ENCODE data around the gene LGALS7B. TPM values are rescaled to one million over a fixed set of nuclear protein-coding genes. Genes with fewer than 3 reads are reported as not detected.

Gene LGALS7B
- total RNA-seq, 2 donors from 2014 or later = 1.8 TPM; not detected in 1

GRCh38 chr19:38834590-38834989 lies 45.6 kb downstream of the LGALS7B start:
- no peak for TF ChIP-seq CTCF (IDR thresholded peaks at IDR 0.05)
- Histone ChIP-seq H3K4me3 (no peak overlapping the region), H3K27ac (no peak overlapping the region), H3K27me3 (no peaks in the 10 kb centered on the region), H3K36me3 (peaks cover 55% of the 10 kb centered on the region), H3K9me3 (no peaks in the 10 kb centered on the region), H3K4me1 (peaks cover 0 to 25% of the 10 kb centered on the region in 2 donors)
- no peak for DNase-seq (ENCODE audit: low spot score)

DNA sequence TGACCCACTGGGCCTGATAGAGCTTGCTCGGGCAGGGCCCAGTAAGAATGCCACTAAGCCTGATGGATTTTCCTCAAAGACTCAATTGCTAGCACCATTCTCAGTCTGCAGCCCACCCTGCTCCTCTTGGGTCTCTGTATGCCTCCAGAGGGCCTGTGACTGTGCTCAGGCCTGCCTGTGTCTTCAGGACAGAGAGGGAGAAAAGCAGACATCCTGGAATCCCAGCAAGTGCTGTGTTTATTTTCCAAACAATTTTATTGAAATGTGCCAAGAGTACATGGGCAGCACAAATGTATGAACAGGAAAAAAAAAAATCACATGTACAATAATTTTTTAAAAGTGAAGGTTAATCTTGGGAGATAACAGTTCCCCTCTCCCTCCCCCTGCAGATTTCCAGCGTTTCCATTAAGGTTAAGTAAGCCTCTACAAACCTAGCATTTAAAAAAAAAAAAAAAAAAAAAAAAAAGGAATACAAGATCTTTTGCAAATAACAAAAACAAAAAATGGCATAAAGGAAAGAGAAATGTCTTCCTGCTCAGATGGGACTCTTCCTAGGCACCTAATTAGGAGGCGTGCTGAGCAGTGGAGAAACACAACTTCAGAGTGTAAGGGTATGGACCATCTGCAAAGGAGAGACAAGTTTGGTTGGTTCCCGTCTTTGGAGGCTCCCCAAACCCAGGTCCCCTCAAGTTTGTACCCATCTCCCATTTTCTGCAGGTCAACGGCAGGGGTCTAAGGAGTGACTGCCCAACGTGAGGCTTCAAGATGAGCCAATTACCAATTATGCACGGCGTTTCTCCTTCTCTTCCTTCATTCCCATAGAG lies 47.4 kb downstream of the LGALS7B start:
- H3K4me1 ChIP-seq = peaks cover 0 to 9% of the 10 kb centered on the region in 2 donors
- DNase-seq (ENCODE audit: low spot score) = no peak
- peak overlapping the region in 1 of 2 donors; percentile 7 for H3K27ac ChIP-seq
- no peak overlapping the region for H3K4me3 ChIP-seq
- H3K9me3 ChIP-seq = no peaks in the 10 kb centered on the region
- H3K27me3 ChIP-seq = no peaks in the 10 kb centered on the region
- no peak for TF ChIP-seq CTCF (IDR thresholded peaks at IDR 0.05)
- H3K36me3 ChIP-seq = peaks cover 62% of the 10 kb centered on the region

DNA sequence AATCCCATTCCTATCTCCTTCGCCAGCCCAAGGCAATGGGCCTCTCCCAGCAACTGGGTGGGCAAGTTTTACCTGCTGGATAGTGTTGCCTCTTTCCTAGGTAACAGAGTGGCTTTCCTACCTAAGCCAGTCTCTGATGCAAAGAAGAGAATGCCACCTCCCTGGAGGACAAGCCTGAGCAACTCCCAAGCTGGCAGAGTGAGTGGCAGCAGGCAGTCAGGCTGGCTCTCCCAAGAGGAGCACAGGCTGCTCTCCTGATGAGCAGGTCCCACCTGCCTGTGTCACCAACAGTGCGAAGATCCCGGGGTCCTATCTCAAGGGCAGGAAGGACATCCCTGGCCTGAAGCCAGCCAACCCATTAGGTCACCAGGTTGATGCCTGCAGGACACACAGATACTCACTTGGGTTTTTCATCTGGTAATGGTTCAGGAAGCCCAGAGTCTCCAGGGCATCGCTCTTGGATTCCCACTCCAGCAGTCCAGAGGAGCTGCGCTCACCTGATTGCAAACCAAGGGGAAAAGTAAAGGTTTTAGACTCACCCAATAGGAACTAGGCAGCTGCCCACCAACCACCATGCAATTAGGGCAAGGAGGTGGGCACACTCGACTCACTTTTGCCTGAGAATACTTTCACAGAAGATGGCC lies 48.1 kb downstream of the LGALS7B start:
- TF ChIP-seq CTCF (IDR thresholded peaks at IDR 0.05) = no peak
- H3K4me3 ChIP-seq = no peak overlapping the region
- peaks cover 70% of the 10 kb centered on the region for H3K36me3 ChIP-seq
- DNase-seq (ENCODE audit: low spot score) = no peak
- no peaks in the 10 kb centered on the region for H3K27me3 ChIP-seq
- H3K27ac ChIP-seq = no peak overlapping the region
- H3K9me3 ChIP-seq = no peaks in the 10 kb centered on the region
- H3K4me1 ChIP-seq = peaks cover 0 to 8% of the 10 kb centered on the region in 2 donors

DNA sequence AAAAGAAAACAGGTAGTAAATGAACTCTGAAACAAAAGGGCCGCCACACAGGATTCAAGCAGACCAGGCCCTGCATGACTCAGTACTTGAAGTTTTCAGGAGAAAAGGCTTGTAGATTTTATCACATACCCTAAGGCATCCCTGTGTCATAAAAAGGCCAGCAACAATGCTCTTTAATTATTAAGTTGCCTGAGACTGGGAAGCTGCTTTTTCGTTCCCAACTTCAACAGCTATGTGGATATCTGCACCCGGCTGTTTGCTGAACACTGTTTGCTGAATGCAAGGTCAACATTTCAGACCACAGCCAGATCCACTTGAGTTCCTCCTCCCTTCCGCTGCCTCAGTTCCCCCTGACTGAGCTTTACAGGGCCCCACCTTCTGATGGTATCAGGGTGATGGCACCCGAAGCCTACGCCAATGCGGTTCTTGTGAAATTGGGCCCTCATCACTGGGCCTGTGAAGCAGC lies 48.7 kb downstream of the LGALS7B start:
- no peak for DNase-seq (ENCODE audit: low spot score)
- H3K27me3 ChIP-seq = no peaks in the 10 kb centered on the region
- peaks cover 75% of the 10 kb centered on the region for H3K36me3 ChIP-seq
- no peak overlapping the region for H3K27ac ChIP-seq
- no peak overlapping the region for H3K4me3 ChIP-seq
- TF ChIP-seq CTCF (IDR thresholded peaks at IDR 0.05) = no peak
- H3K4me1 ChIP-seq = peaks cover 0 to 2% of the 10 kb centered on the region in 2 donors
- no peaks in the 10 kb centered on the region for H3K9me3 ChIP-seq

- Histone ChIP-seq H3K9me3 (no peaks in the 10 kb centered on the region), H3K27me3 (no peaks in the 10 kb centered on the region), H3K4me1 (no peaks in the 10 kb centered on the region), H3K4me3 (no peak overlapping the region), H3K36me3 (peaks cover 82% of the 10 kb centered on the region), H3K27ac (no peak overlapping the region)
- DNase-seq (ENCODE audit: low spot score) = no peak
- no peak for TF ChIP-seq CTCF (IDR thresholded peaks at IDR 0.05)
Measured at GRCh38 chr19:38838208-38838985, 49.4 kb downstream of the LGALS7B start.
